ENCODE data around the gene CCDC174.

DNA sequence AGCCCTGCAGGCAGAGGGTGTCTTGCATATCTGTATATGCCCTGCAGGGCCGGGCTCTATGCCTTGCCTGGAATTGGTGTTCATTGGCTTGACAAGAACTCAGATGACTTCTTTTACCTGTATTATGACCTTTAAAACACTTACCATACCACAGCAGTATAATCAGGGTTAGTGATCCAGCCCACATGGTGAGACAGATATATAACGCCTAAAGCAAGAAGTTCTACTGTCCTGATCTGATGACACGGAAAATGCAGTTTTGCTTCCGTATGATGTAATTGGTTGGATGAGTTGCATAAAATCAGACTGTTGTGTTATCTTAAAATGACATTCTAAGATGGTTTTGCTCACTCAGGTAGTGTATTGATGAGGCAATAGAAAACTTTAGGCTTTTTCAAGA, 9.4 kb downstream of the CCDC174 start:
- TF ChIP-seq, protein P1, sequence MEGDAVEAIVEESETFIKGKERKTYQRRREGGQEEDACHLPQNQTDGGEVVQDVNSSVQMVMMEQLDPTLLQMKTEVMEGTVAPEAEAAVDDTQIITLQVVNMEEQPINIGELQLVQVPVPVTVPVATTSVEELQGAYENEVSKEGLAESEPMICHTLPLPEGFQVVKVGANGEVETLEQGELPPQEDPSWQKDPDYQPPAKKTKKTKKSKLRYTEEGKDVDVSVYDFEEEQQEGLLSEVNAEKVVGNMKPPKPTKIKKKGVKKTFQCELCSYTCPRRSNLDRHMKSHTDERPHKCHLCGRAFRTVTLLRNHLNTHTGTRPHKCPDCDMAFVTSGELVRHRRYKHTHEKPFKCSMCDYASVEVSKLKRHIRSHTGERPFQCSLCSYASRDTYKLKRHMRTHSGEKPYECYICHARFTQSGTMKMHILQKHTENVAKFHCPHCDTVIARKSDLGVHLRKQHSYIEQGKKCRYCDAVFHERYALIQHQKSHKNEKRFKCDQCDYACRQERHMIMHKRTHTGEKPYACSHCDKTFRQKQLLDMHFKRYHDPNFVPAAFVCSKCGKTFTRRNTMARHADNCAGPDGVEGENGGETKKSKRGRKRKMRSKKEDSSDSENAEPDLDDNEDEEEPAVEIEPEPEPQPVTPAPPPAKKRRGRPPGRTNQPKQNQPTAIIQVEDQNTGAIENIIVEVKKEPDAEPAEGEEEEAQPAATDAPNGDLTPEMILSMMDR (IDR thresholded peaks at IDR 0.05): no peak
- no peak for TF ChIP-seq POLR2A (IDR thresholded peaks at IDR 0.05)
- TF ChIP-seq EP300 (IDR thresholded peaks at IDR 0.05): no peak
- TF ChIP-seq POLR2AphosphoS5 (IDR thresholded peaks at IDR 0.05): no peak
